Skin epidermis (tissue), 12 donors: ENCODE results near the gene CEL.
A peak's percentile ranks its signal among the peaks of the same experiment; 100 is the strongest.
"Not testable (repeated sequence)": the region's sequence is repeated elsewhere in the genome, so short reads cannot be mapped to it uniquely, and the experiment has no call there.

Experiments used
- H3K27ac ChIP-seq, 21 experiments: fragments of 200-600 bp; sonication (generic) in 11 of 21; one replicate each; pipeline ENCODE4 v1.5.0; 2020; ENCODE audit warnings: mild to moderate bottlenecking in 3 of 21, inconsistent platforms in 2 of 21, moderate library complexity in 2 of 21
- H3K4me3 ChIP-seq, 7 experiments: fragments of 200-600 bp; sonication (generic) in 2 of 7; one replicate each; pipeline ENCODE4 v1.5.0; 2020; ENCODE audit warnings: inconsistent platforms in 2 of 7, mild to moderate bottlenecking in 2 of 7, moderate library complexity in 1 of 7

Gene CEL

DNA sequence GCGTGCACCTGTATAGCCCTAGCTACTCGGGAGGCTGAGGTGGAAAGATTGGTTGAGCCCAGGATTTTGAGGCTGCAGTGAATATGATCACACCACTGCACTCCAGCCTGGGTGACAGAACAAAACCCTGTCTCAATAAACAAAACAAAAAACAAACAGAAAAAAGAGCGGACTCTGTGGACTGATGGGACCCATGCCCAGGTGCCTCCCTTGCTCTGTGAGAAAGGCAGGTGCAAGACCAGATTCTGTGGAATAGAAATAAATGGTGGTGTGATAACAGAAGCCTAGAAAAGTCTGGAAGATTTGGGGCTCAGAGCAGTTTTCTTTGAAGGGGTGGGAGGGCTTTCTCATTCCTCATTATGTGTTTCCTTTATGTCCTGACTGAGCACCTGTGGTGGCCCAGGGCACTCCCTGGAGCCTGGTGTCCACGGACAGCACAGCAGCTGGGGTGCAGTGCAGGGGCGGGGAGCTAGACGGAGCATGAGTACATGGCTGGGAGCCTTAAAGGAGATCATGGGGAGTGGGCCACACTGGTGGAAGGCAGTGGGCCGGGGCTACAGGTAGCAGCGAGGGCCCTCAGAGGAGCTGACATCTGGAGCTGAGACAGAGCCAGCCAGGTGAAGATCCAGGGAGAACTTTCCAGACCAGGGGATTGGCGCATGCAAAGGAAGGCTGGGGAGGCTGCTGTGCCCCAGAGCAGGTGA is 15.4 kb upstream of the CEL start:
- no peak overlapping the region for H3K27ac ChIP-seq

DNA sequence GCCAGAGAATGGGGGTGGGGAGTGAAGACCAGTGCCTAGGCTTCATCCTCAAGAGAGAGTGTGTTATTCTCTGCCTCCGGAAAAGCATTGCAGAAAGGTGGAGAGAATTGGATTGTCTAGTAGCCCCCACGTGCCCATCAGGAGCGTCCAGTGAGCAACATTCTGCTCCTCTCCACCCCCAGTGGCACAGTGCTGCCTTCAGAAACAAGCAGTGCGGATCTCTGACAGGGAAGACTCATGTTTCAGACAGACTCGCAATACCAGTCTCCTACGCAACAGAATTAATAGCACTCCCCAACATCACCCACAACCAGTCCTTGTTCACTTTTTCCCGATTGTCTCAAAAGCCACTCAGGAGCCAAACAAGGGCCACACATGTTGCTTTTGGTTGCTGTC is 14.9 kb upstream of the CEL start:
- H3K27ac ChIP-seq: no peak overlapping the region
- no peak overlapping the region for H3K4me3 ChIP-seq

More for the DNA sequence above, 15.4 kb upstream of the CEL start:
- H3K4me3 ChIP-seq: no peak overlapping the region

DNA sequence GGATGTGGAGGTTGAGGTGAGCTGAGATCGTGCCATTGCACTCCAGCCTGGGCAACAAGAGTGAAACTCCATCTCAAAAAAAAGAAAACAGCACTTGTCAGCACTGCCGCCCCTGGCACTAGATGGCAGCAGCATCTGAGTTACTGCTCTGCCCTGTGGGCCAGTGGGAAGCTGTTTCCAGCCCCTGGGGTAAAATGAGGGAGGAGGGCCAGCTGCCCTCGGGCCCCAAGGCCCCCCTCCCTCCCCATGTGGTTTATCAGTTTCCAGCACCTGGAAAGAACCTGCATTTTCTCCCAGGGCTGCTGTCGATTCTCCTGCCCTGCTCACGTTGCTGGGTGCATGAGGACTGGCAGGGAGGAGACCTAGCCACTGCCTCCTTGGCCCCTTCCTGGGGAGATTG is 13.2 kb upstream of the CEL start:
- H3K27ac ChIP-seq: no peak overlapping the region

DNA sequence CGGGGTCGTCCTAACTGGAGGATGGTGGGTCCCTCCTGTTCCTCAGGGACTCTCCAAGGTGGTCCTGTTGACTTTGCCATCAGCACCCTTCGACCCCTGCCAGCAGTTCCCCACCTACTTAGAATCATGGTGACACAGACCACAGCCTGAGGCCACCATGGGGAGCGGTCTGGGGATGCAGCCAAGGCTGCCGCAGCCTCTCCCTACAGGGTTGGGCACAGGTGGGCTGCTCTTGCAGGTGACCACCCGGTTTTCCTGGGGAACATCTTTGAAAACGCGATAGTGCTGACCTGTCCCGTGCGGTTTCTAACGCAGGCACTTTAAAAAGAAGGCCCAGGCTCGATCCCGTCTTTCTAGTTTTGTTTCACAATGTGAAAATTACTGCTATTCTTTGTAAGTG is 12.7 kb upstream of the CEL start:
- H3K4me3 ChIP-seq: no peak overlapping the region
- no peak overlapping the region for H3K27ac ChIP-seq

More for the DNA sequence above, 13.2 kb upstream of the CEL start:
- H3K4me3 ChIP-seq: no peak overlapping the region

DNA sequence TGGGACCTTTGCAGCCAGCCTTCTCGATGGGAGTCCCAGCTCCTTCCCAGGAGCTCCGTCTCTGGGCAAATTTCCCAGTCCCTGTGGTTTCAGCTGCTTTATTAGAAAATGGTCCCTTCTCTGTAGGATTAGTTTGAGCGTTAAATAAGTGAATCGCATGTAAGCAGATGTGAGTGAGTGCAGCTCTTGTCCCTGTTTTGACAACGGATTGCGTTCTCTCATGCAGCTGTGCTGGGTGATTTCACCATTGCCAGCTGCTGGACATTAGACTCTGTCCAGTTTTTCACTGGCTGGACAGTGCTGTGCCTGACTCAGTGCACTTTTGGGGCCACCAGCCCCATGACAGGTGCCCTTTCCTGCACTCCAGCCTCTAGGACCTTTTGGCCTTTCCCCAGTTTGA is 11.6 kb upstream of the CEL start:
- Histone ChIP-seq H3K4me3 (no peak overlapping the region), H3K27ac (no peak overlapping the region)

DNA sequence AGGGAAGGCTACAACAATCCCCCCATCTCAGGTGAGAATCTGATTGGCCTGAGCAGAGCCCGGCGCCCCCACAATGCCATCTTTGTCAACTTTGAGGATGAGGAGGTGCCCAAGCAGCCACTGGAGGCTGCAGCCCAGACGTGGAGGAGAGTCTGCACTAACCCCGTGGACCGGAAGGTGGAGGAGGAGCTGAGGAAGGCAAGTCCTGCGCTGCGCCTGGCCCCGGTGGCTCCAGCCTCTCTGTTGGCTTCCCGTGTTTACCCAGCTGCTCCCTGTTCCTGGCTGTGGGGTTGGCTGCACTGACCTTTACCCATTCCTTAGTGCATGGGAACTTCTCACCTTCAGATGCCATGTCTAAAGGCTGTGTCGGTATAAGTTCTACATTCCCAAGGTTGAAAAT is 11.0 kb upstream of the CEL start:
- Histone ChIP-seq H3K27ac (no peak overlapping the region), H3K4me3 (no peak overlapping the region)

DNA sequence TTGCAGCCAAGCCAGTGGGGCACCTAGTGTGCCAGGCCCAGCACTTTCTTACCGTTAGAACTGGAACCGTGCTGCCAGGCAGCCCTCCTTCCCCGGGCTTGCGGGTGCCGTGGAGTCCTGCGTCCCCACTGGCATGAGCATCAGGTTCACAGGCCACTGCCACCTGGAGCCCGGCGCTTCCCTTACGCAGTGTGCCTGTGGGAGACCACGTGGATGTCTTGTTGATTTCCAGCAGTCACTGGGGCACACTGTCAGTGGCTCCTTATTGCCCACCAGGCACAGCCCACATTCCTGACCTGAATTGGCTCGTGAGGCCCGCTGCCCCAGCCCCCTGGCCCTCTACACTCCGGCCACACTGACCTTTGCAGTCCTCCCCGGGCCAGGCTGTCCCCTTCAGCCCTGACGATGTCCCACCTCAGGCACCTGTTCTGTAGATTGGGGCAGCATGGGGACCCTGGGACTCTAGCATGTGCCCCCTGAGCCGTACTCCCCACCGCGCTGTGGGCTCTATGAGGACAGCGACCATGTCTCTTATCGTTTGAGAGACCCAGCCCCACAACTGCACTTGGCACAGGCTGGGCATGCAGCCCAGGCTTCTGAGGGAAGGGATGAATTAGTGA is 10.4 kb upstream of the CEL start:
- no peak overlapping the region for H3K4me3 ChIP-seq
- H3K27ac ChIP-seq: no peak overlapping the region

DNA sequence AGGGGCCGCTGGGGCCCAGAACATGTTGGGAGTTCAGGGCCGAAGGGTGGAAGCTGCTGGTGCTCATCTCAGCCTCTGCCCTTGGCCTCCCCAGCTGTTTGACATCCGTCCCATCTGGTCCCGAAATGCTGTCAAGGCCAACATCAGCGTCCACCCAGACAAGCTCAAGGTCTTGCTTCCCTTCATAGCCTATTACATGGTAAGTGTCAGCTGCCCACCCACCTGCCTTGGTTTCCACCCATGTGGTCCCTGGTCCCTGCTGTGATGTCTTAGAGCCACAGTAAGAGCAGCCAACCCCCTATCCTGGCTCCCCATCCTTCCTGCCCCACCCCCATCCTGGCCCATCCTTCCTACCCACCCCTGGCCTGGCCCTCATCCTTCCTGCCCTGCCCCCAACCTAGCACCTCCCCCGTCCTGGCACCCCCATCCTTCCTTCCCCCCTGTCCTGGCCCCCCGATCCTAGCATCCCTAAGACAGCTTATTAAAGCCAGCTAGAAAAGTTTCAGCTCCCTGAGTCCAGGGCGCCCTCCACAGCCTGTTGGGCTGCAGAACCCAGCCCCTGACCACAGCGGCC is 9.7 kb upstream of the CEL start:
- no peak overlapping the region for H3K4me3 ChIP-seq
- no peak overlapping the region for H3K27ac ChIP-seq

DNA sequence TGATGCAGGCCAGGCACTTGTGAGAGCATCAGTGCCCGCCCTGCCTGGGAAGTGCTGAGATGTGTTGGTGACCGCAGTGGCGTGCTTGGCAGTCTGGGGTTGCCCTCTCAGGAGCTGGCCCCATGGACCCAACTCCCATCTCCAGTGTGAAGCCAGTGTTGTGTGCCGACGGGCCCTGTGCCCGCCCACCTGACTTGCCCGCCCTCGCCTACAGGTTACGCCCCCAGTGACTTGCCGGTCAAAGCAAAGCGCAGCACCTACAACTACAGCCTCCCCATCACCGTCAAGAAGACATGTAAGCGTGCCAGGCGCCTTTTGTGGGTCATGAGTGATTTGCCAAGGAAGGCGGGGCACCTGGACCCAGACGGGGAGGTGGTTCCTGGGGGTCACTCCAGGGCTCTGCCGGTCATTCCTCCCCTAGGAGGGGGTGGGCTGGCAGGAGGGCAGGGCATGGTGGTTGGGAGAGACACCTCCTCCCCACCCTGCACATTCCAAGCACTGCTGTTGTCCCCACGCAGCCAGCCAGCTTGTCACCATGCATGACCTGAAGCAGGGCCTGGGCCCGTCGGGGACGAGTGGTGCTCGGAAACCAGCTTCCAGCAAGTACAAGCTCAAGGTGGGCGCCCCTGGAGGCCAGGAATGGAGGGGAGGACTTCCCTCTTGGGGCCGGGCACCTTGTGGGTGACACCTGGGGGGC is 7.4 kb upstream of the CEL start:
- H3K4me3 ChIP-seq: no peak overlapping the region
- no peak overlapping the region for H3K27ac ChIP-seq

DNA sequence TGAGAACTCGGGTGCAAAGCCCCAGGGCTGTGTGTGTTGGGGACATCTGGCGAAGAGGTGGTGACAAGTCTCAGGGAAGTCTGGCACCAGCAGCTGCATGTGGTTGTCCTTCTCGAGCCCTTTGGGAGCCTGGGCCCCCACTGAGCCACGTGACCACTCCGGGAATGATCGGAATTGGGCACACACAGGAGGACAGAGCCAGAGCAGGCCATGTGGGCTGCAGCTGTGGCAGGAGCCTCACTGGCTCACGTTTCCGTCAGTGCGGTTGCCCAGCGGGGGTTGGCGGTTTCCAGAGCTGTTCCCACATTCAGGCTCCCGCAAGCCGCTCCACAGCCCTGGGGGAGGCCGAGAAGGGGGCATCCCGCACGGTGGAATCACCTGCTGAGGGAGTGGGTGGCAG is 6.8 kb upstream of the CEL start:
- no peak overlapping the region for H3K27ac ChIP-seq
- no peak overlapping the region for H3K4me3 ChIP-seq

DNA sequence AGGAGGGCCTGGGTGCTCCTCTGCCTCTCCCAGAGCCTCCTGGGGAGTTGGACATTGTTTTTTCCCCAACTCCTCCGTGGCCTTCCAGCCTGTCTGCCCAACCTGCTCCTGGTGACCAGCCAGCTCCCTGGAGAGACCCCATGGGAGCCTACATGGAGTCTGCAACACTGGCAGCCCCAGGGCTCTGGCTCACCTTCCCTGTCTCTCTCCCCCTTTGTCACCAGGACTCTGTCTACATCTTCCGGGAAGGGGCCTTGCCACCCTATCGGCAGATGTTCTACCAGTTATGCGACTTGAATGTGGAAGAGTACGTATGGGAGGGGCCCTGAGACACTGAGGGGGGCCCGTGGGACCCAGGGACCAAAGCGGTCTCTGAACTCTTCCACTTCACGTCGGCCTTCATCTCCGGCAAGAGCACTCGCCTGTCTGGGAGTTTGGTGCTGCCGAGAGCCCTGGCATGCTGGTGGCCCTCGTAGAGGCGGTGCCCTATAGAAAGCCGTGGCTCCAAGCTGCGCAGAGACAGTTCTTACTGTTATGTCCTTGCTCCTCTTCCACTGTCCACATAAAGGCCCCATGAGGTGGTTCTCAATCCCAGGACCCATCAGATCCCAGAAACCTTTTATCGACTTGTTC is 5.9 kb upstream of the CEL start:
- Histone ChIP-seq H3K27ac (peak overlapping the region in 1 of 21 experiments; percentile 2), H3K4me3 (no peak overlapping the region)

DNA sequence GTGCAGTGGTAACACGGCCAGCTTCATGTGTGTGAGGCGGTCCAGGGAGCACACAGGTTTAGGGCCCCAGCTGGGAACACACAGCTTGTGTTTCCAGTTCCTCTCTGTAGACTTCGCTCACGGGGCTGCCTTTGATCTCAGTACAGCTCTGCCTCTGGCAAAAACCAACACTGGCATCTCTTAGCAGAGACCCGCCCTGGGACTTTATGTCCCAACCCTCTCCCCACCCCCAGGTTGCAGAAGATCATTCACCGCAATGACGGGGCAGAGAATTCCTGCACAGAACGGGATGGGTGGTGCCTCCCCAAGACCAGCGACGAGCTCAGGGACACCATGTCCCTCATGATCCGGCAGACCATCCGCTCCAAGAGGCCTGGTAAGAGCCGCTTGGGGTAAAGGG is 5.2 kb upstream of the CEL start:
- no peak overlapping the region for H3K4me3 ChIP-seq
- peak overlapping the region in 3 of 21 experiments; percentile 17 to 35 (median 35) for H3K27ac ChIP-seq

DNA sequence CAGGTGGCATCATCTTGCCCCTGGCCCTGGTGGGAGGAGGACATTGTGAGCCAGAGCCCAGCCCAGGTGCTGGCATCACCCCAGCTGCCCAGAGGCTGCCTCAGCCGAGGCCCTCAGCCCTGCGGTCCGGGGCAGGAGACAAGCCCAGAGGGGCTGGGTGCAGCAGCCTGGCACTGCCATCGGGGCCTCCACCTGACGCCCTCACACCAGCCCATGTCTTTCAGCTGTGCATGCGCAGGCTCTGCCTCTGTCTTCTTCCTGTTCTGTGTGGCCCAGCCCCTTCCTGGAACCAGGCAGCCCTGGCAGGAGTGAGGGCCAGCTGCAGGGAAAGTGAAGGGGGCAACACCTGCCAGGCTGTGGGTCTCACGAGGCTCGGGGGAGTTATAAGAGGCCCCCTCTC is 4.8 kb upstream of the CEL start:
- Histone ChIP-seq H3K4me3 (no peak overlapping the region), H3K27ac (peak overlapping the region in 4 of 21 experiments; percentile 14 to 35 (median 26))

DNA sequence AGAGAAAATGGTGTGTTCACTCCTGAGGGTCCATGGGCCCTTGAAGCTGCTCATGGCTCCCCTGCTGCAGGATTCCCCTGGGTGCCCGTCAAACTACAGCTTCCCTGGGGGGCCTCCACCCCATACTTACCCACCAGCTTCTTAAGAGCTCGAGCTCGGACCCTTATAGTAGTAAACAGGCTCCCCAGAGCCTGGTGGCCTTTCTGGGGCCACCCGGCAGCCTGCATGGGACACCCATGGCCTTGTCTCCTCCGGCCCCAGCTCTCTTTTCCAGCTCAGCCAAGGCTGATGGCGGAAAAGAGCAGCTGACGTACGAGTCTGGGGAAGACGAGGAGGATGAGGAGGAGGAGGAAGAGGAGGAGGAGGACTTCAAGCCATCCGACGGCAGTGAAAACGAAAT is 4.2 kb upstream of the CEL start:
- peak overlapping the region in 5 of 21 experiments; percentile 14 to 35 (median 17) for H3K27ac ChIP-seq
- no peak overlapping the region for H3K4me3 ChIP-seq

DNA sequence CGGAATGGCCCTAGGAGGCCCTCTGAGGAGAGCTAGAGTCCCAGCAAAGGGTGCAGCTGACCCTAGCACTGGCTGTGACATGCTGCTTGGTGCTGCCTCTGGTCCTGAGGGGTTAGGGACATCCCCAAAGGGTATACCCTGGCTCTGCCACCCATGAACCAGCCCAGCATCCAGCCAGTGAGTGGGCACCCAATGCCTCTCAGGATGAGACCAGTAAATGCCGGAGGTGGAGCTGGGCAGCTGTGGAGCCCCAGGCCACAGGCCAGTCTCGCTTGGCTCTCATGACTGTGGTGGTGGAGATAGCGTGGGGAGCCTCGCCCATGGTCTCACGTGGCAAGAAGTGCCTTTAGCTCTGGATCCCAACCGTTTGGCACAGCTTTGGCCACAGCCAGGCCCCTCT is 3.7 kb upstream of the CEL start:
- Histone ChIP-seq H3K27ac (peak overlapping the region in 1 of 21 experiments; percentile 17), H3K4me3 (no peak overlapping the region)

DNA sequence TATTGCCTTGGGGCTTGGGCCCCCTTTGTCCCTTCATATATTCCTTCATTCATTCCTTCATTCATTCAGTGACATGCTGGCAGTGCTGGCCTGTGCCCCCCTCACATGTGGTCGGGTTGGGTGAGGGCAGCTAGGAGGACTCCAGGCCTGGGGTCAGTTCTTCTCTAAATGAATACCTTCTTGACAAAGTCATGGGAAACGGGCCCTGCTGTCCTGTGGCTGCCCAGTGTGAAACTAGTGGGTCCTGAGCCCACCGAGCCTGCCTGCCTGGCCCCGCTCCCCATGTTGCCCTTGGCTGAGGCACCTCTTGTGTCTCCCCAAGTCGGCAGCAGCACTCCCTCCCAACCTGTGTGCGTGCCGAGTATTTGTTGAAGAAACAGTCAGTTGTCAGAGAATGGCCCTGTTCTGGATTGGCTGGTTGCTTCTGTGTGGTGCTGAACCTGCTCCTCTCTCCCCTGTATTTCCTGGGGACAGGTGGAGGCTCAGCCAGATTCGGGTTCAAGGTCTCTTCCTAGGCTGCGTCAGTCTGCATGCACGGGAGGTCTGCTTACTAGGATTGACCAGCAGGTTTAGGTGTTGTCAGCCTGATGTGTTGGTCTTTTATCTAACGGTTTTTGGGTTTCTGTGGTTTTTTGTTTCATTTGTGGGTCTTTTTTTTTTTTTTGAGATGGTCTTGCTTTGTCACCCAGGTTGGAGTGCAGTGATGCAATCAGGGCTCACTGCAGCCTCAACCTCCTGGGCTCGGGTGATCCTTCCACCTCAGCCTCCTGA is 3.0 kb upstream of the CEL start:
- Histone ChIP-seq H3K4me3 (no peak overlapping the region), H3K27ac (no peak overlapping the region)

DNA sequence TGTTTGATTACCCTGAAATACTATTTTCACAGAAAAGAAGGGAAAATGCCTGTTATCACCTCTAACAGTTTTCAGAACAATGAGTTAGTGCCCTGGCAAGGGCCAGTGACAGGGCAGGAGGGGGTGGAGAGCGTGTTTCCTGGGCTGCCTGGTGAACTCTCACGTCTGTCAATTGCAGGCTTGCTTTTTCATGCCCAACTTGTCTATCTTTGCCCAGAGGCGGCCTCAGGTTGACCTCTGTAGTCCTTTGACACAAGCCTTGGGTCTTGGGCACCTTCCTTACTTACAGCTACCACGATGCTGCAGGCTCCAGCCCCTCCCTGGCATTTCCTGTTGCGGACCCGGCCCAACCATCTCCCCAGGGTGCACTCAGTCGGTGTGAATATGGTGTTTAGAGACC is 2.2 kb upstream of the CEL start:
- no peak overlapping the region for H3K27ac ChIP-seq

DNA sequence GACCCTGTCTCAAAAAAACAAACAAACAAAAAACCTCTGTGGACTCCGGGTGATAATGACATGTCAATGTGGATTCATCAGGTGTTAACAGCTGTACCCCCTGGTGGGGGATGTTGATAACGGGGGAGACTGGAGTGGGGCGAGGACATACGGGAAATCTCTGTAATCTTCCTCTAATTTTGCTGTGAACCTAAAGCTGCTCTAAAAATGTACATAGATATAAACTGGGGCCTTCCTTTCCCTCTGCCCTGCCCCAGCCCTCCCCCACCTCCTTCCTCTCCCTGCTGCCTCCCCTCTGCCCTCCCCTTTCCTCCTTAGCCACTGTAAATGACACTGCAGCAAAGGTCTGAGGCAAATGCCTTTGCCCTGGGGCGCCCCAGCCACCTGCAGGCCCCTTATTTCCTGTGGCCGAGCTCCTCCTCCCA is 1.4 kb upstream of the CEL start:
- H3K27ac ChIP-seq: no peak overlapping the region
- no peak overlapping the region for H3K4me3 ChIP-seq

More for the DNA sequence above, 2.2 kb upstream of the CEL start:
- no peak overlapping the region for H3K4me3 ChIP-seq

DNA sequence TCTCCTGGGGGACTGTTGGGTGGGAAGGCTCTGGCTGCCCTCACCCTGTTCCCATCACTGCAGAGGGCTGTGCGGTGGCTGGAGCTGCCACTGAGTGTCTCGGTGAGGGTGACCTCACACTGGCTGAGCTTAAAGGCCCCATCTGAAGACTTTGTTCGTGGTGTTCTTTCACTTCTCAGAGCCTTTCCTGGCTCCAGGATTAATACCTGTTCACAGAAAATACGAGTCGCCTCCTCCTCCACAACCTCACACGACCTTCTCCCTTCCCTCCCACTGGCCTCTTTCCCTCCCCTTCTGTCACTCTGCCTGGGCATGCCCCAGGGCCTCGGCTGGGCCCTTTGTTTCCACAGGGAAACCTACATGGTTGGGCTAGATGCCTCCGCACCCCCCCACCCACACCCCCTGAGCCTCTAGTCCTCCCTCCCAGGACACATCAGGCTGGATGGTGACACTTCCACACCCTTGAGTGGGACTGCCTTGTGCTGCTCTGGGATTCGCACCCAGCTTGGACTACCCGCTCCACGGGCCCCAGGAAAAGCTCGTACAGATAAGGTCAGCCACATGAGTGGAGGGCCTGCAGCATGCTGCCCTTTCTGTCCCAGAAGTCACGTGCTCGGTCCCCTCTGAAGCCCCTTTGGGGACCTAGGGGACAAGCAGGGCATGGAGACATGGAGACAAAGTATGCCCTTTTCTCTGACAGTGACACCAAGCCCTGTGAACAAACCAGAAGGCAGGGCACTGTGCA is 590 bp upstream of the CEL start:
- H3K27ac ChIP-seq: peak overlapping the region in 5 of 21 experiments; percentile 3 to 35 (median 18)
- not testable (repeated sequence) for H3K4me3 ChIP-seq
